PFSK-1 (cell line): ENCODE measurements around the gene APOM.

Source experiments
- FOXP2 ChIP-seq: optimal IDR thresholded peaks from 2 replicates; pipeline ENCODE3; 2011; ENCODE audit warnings: borderline replicate concordance, control low read depth, inconsistent platforms; ENCODE audit not compliant: insufficient read depth; ENCODE audit errors: extremely low read length, extremely low read depth
- POLR2AphosphoS5 ChIP-seq: IDR thresholded peaks from 2 replicates; pipeline ENCODE4 v1.6.1; 2012; ENCODE audit warnings: low read depth, mild to moderate bottlenecking, control low read depth, low read length, moderate library complexity
- SIN3A ChIP-seq: IDR thresholded peaks from 2 replicates; pipeline ENCODE4 v1.6.1; 2012; ENCODE audit warnings: mild to moderate bottlenecking, low read length, moderate library complexity, borderline replicate concordance; ENCODE audit not compliant: insufficient read depth
- TAF1 ChIP-seq: IDR thresholded peaks from 2 replicates; pipeline ENCODE4 v1.6.1; 2012; ENCODE audit warnings: low read length, control low read depth, borderline replicate concordance; ENCODE audit not compliant: insufficient read depth
- TF ChIP-seq, protein P1 (sequence below), 2 experiments: IDR thresholded peaks; 2 replicates each; pipeline versions ENCODE4 v1.6.1 to v1.8.0; 2011 to 2012; ENCODE audit warnings: low read depth in 2 of 2, low read length in 2 of 2, control low read depth in 1 of 2, inconsistent platforms in 1 of 2, mild to moderate bottlenecking in 1 of 2, moderate library complexity in 1 of 2; ENCODE audit not compliant: insufficient read depth in 1 of 2

Gene APOM

DNA sequence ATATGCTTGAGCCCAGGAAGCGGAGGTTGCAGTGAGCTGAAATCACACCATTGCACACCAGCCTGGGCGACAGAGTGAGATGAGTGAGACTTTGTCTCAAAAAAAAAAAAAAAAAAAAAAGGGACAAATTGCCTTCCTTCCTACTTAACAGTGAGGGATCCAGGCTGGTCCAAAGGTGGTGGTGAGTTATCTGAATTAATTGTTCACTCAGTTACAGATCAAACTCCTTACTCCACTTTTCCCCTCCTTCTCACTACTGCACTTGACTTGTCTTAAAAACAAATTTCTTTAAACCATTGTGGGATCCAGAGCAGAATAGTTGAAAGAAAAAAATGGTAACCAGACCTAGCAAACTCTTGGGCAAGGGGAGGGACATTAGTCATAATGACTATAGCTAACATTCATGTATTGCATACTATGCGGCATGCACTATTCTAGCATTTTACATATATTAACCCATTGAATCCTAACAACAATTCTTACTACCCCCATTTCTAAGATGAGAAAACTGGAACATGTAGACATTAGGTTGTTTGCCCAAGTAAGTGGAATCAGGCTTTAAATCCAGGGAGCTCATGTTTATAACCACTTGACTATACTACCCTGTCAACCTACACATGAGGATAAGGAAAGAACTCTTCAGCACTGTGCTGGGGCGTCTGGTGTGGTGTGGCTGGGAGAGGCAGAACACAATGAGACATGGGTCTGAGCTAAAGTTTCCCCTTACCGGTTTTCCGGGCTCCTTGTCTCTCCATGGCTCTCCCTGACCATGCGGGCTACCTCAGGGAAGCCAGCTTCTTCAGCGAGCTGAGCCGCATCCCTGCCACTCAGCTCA, 7.6 kb downstream of the APOM start:
- TF ChIP-seq, protein P1, sequence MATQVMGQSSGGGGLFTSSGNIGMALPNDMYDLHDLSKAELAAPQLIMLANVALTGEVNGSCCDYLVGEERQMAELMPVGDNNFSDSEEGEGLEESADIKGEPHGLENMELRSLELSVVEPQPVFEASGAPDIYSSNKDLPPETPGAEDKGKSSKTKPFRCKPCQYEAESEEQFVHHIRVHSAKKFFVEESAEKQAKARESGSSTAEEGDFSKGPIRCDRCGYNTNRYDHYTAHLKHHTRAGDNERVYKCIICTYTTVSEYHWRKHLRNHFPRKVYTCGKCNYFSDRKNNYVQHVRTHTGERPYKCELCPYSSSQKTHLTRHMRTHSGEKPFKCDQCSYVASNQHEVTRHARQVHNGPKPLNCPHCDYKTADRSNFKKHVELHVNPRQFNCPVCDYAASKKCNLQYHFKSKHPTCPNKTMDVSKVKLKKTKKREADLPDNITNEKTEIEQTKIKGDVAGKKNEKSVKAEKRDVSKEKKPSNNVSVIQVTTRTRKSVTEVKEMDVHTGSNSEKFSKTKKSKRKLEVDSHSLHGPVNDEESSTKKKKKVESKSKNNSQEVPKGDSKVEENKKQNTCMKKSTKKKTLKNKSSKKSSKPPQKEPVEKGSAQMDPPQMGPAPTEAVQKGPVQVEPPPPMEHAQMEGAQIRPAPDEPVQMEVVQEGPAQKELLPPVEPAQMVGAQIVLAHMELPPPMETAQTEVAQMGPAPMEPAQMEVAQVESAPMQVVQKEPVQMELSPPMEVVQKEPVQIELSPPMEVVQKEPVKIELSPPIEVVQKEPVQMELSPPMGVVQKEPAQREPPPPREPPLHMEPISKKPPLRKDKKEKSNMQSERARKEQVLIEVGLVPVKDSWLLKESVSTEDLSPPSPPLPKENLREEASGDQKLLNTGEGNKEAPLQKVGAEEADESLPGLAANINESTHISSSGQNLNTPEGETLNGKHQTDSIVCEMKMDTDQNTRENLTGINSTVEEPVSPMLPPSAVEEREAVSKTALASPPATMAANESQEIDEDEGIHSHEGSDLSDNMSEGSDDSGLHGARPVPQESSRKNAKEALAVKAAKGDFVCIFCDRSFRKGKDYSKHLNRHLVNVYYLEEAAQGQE (IDR thresholded peaks at IDR 0.05; ENCODE audit: insufficient read depth in 1 of 2, low read depth in 2 of 2, low read length in 2 of 2), result no peak
- no peak for TF ChIP-seq SIN3A
- no peak for TF ChIP-seq TAF1
- TF ChIP-seq FOXP2, result no peak
- no peak for TF ChIP-seq POLR2AphosphoS5

DNA sequence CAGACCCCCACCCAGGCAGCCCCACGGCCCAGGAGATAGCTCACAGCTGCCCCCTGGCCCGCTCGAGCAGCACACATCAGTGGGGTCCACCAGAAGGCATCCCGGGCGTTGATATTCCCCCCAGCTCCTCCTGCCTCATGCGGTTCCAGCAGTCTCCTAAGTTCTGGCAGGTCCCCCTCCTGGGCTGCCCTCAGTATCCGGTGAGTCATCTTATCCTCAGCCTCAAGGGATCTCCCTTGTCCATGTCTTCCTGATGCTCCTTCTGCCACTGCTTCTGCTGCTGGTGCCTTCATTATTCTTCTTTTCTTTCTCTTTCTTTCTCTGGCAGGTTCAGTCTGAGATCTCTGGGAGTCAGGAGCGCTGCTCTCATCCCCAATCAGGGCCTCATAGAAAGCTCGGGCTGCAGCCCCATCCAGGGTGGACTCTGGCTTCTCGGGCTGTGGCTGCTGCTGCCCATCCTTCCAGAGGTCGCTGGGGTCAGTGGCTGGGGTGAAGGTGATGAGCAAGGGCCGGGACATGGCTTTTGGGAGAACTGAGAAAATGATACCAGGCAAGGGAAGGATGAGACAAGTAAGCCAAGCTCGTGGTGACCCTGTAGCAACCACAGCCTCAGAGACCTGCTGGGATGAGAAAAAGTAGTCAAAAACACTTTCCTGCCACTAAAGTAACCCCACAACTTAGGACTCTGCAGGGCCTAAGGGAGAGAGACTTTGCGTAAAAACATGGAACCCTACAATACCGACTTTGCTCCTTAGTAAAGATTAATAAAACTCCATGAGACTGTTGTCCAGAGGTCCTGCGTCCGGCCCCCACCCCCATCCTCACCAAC, 8.5 kb downstream of the APOM start:
- TF ChIP-seq FOXP2, result no peak
- no peak for TF ChIP-seq SIN3A
- TF ChIP-seq, protein P1 (IDR thresholded peaks at IDR 0.05; ENCODE audit: insufficient read depth in 1 of 2, low read depth in 2 of 2, low read length in 2 of 2), result no peak
- no peak for TF ChIP-seq POLR2AphosphoS5
- TF ChIP-seq TAF1, result no peak

DNA sequence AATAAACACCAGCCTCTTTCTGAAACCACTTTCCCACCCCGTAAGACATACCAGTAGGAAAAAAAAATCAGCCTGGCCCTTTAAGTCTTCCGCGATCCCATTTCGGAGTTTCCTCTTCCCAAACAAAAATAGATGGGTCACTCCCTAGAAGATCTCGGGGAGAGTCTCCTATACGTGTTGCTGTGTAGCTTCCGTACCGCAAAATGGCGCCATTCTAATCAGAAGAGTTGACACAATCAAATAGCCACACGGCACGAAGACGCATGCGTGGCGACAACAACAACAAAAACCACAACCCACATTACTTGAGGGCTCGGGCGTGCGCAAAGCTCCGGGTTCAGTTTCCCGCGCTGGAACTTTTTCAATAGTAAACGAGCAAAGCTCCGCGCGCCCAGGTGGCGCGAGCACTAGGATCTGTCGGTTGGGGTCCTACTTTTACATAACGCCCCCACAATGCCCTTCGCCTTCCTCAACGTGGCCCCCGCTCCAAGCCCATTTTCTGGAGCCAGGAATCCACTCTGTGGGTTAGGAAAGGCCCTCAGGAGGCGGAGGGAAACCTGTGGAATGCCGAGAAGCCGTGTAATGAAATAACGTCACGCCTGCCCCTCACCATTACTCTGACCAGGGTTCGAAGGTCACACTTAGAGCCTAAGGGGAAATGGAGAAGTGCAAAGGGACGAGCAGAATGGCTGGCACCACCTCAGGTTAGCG, 9.3 kb downstream of the APOM start, which contains the start of gene GPANK1:
Gene GPANK1, minus strand, starts transcription at position 208 of the 711 bp plus-strand sequence. CDS start 519 bp downstream, outside the sequence.
- TF ChIP-seq TAF1 (no peak), SIN3A (0 out of 2 replicates have a peak, but pooled peaks have one; percentile 66), FOXP2 (peak; percentile 95), POLR2AphosphoS5 (peak; percentile 56)
- TF ChIP-seq, protein P1 (IDR thresholded peaks at IDR 0.05; ENCODE audit: insufficient read depth in 1 of 2, low read depth in 2 of 2, low read length in 2 of 2), result no peak

DNA sequence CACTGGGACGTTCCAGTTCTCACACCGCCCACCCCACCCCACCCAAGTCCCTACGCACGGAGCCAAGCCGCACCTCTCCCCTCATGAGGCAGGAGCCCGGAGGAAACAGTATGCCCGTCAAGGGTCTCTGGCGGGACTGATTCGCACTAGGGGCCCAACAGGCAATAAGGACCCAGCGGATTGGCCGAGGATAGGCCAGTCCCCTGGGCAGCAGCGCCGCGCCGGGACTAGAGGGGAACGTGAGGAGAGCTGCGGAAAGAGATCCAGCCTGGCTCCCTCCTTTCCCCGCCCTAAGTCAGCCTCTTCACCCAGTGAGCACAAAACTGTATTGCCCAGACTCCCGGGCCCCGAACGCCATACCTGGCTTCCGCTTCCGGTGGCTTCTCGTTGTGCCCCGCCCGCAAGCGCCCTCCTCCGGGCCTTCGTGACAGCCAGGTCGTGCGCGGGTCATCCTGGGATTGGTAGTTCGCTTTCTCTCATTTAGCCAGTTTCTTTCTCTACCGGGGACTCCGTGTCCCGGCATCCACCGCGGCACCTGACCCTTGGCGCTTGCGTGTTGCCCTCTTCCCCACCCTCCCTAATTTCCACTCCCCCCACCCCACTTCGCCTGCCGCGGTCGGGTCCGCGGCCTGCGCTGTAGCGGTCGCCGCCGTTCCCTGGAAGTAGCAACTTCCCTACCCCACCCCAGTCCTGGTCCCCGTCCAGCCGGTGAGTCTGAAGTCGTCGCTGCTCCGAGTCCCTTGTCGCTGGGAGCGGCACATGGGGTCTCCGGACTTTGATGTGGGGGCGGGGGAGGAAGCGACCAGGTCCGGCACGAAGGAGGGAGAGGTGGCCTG, 10.0 kb downstream of the APOM start, which contains the start of gene CSNK2B:
Gene CSNK2B, plus strand, starts transcription at position 580 of the 836 bp plus-strand sequence. CDS start 752 bp downstream, outside the sequence.
- peak; percentile 86; the same call in 1 of the 2 replicates for TF ChIP-seq SIN3A
- TF ChIP-seq POLR2AphosphoS5, result peak; percentile 83
- TF ChIP-seq, protein P1 (IDR thresholded peaks at IDR 0.05; ENCODE audit: insufficient read depth in 1 of 2, low read depth in 2 of 2, low read length in 2 of 2), result 0 out of 4 replicates have a peak, but pooled peaks of 1 of the 2 experiments have one; percentile 21
- peak; percentile 9 for TF ChIP-seq FOXP2
- TF ChIP-seq TAF1, result peak; percentile 79
